Gastrocnemius medialis (tissue), 4 donors: ENCODE measurements around the gene LHFPL5. TPM values are rescaled to one million over a fixed set of nuclear protein-coding genes. Genes with fewer than 3 reads are reported as not detected.

Experiments used
- ATAC-seq, 2 donors: fragments of 150-250 bp; one replicate each; pipeline ENCODE4 v1.9.1; 2016
- DNase-seq, 2 donors: peaks; one replicate each; pipeline ENCODE4 v3.0.0-alpha.2; 2019
- H3K27ac ChIP-seq, 4 donors: fragments of 200-600 bp; sonication (generic); 1 replicate in 1 of 4; 2 replicates in 3 of 4; pipeline ENCODE4 v1.5.1; 2016 to 2018; ENCODE audit warnings: mild to moderate bottlenecking in 2 of 4, moderate library complexity in 1 of 4
- H3K27me3 ChIP-seq, 3 donors: fragments of 200-600 bp; sonication (generic) in 2 of 3; 1 replicate in 1 of 3; 2 replicates in 2 of 3; pipeline versions ENCODE4 v1.5.1 to v1.6.0; 2016 to 2019; ENCODE audit warnings: mild to moderate bottlenecking in 1 of 3, moderate library complexity in 1 of 3
- H3K36me3 ChIP-seq, 2 donors: fragments of 200-600 bp; sonication (generic) in 1 of 2; one replicate each; pipeline ENCODE4 v1.5.1; 2017 to 2018
- H3K4me1 ChIP-seq, 2 donors: fragments of 200-600 bp; sonication (generic) in 1 of 2; one replicate each; pipeline ENCODE4 v1.5.1; 2016 to 2017; ENCODE audit warnings: mild to moderate bottlenecking in 2 of 2
- H3K4me3 ChIP-seq, 4 donors: fragments of 200-600 bp; sonication (generic) in 3 of 4; 1 replicate in 1 of 4; 2 replicates in 3 of 4; pipeline ENCODE4 v1.5.1; 2016 to 2019; ENCODE audit warnings: mild to moderate bottlenecking in 2 of 4
- H3K9me3 ChIP-seq, 3 donors: fragments of 200-600 bp; sonication (generic) in 2 of 3; 1 replicate in 1 of 3; 2 replicates in 2 of 3; pipeline ENCODE4 v1.5.1; 2016 to 2019
- CTCF ChIP-seq, 5 experiments: fragments of 450-650 bp in 3 of 5; fragments of 200-600 bp in 2 of 5; sonication (generic) in 2 of 5; IDR thresholded peaks in 4 of 5; conservative IDR thresholded peaks in 1 of 5; 1 replicate in 4 of 5; 2 replicates in 1 of 5; pipeline ENCODE4 v1.5.1; 2016 to 2019; ENCODE audit warnings: antibody characterized with exemption in 5 of 5, mild to moderate bottlenecking in 3 of 5, moderate library complexity in 3 of 5
- POLR2A ChIP-seq, 2 donors: fragments of 450-650 bp; IDR thresholded peaks; one replicate each; pipeline ENCODE4 v1.6.1; 2017; ENCODE audit warnings: antibody characterized with exemption in 2 of 2, mild to moderate bottlenecking in 2 of 2, moderate library complexity in 2 of 2
- in situ Hi-C, 4 donors: fragments of 200-750 bp; cut with MboI; loops; one replicate each; pipeline versions ENCODE4 v1.15.0 to v1.8.0; 2017; ENCODE audit warnings: low sequenced_read_pairs in 4 of 4
- intact Hi-C: fragments of 100-400 bp; cut with DNase I; formaldehyde crosslinking; loops from one replicate; pipeline ENCODE4 v1.15.1; 2023; ENCODE audit warnings: low total_unique reads
- total RNA-seq, 4 donors: library from RNA; depleted of rRNA; stranded (reverse); fragments of >200 nt; gene quantifications; one replicate each; pipeline versions ENCODE4 v1.1.0 to v1.2.3, GENCODE V29; 2016

LHFPL5 gene
- total RNA-seq, 4 donors from 2014 or later: not detected

GRCh38 chr6:35831257-35832007, 26.3 kb downstream of the LHFPL5 start:
- intact Hi-C loops: no loop called here
- TF ChIP-seq POLR2A (IDR thresholded peaks at IDR 0.05) (no peak), CTCF (IDR thresholded peaks at IDR 0.05 in 4 of 5, conservative IDR thresholded peaks at IDR 0.05 in 1 of 5) (no peak)

DNA sequence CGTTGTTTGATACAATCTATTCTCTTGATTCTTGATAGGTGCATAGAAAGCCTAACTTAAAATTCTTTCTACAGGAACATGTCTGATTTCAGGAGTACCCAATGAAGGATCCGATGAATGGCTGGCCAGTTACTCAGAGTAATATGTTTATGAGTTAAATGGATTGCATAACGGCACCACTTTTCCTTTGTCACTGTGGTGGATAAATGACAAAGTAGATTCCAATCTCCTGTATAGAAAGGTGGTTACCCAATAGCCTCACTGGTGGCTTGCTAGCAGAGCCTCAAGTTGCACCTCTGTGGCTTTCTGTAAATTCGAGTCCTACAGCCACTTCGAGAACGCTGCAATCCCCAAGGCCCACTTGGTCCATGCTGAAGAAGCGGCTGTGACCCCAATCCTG, 28.4 kb downstream of the LHFPL5 start:
- Histone ChIP-seq H3K4me1 (no peaks in the 10 kb centered on the region), H3K27ac (no peak overlapping the region), H3K27me3 (no peaks in the 10 kb centered on the region), H3K36me3 (peaks cover 0 to 33% of the 10 kb centered on the region in 2 donors), H3K4me3 (no peak overlapping the region), H3K9me3 (no peaks in the 10 kb centered on the region)
- TF ChIP-seq CTCF (IDR thresholded peaks at IDR 0.05 in 4 of 5, conservative IDR thresholded peaks at IDR 0.05 in 1 of 5) (no peak), POLR2A (IDR thresholded peaks at IDR 0.05) (no peak)
- ATAC-seq: no peak
- in situ Hi-C loops: no loop called here
- no peak for DNase-seq
- intact Hi-C loops: no loop called here

More at GRCh38 chr6:35831257-35832007, 26.3 kb downstream of the LHFPL5 start:
- H3K4me1 ChIP-seq: no peaks in the 10 kb centered on the region
- H3K9me3 ChIP-seq: no peaks in the 10 kb centered on the region
- peaks cover 0 to 18% of the 10 kb centered on the region in 2 donors for H3K36me3 ChIP-seq
- H3K4me3 ChIP-seq: no peak overlapping the region
- ATAC-seq: no peak
- DNase-seq: no peak
- no peaks in the 10 kb centered on the region for H3K27me3 ChIP-seq
- in situ Hi-C loops: no loop called here
- no peak overlapping the region for H3K27ac ChIP-seq

DNA sequence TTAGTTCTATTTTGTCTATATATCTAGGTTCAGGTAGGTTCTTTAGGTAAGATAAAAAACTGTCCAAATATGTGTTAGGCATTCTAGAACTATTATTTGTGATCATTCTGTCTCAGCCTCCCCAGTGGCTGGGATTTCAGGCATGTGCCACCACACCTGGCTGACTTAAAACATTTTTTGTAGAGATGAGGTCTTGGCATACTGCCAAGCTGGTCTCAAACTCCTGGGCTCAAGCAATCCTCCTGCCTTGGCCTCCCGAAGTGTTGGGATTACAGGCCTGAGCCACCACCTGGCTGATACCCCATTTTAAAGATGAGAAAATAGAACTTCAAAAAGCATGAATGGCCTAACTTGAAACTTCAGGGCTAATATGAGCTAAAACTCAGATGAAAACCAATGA, 33.9 kb downstream of the LHFPL5 start:
- TF ChIP-seq CTCF (IDR thresholded peaks at IDR 0.05 in 4 of 5, conservative IDR thresholded peaks at IDR 0.05 in 1 of 5) (no peak), POLR2A (IDR thresholded peaks at IDR 0.05) (no peak)
- ATAC-seq: no peak
- H3K4me1 ChIP-seq: no peaks in the 10 kb centered on the region
- peaks cover 0 to 60% of the 10 kb centered on the region in 2 donors for H3K36me3 ChIP-seq
- no peak overlapping the region for H3K4me3 ChIP-seq
- in situ Hi-C loops: no loop called here
- no peak for DNase-seq
- H3K27ac ChIP-seq: no peak overlapping the region
- no peaks in the 10 kb centered on the region for H3K9me3 ChIP-seq
- no peaks in the 10 kb centered on the region for H3K27me3 ChIP-seq
- intact Hi-C loops: no loop called here

- Histone ChIP-seq H3K4me3 (no peak overlapping the region), H3K27me3 (no peaks in the 10 kb centered on the region), H3K27ac (no peak overlapping the region), H3K9me3 (no peaks in the 10 kb centered on the region), H3K4me1 (no peaks in the 10 kb centered on the region), H3K36me3 (peaks cover 0 to 46% of the 10 kb centered on the region in 2 donors)
- in situ Hi-C loops (no loop called here), intact Hi-C loops (no loop called here)
- ATAC-seq: no peak
- DNase-seq: no peak
- TF ChIP-seq CTCF (IDR thresholded peaks at IDR 0.05 in 4 of 5, conservative IDR thresholded peaks at IDR 0.05 in 1 of 5) (no peak), POLR2A (IDR thresholded peaks at IDR 0.05) (no peak)
Measured at GRCh38 chr6:35842381-35842780, 37.2 kb downstream of the LHFPL5 start.
